WTC11 (cell line): ENCODE results near the gene MSANTD1. TPM values are rescaled to one million over a fixed set of nuclear protein-coding genes. Genes with fewer than 3 reads are reported as not detected.

Experiments
- ATAC-seq: fragments of 200-7000 bp; cut with Tn5 transposase; 2 replicates; pipeline ENCODE4 v1.10.0; 2021; ENCODE audit warnings: mild to moderate bottlenecking, moderate library complexity
- CTCF ChIA-PET: fragments of 300-600 bp; sonication (Branson Sonifier 250); formaldehyde crosslinking; loops from one replicate; lab custom pipeline; 2021; ENCODE audit warnings: antibody characterized with exemption; lab: Charles Lee
- POLR2A ChIA-PET: fragments of 350-600 bp; sonication (Branson Sonifier 250); formaldehyde crosslinking; loops from one replicate; lab custom pipeline; 2021; ENCODE audit warnings: antibody characterized with exemption; lab: Charles Lee
- DNase-seq: peaks from one replicate; pipeline ENCODE4 v3.0.0; 2021; ENCODE audit warnings: low spot score
- H3K27ac Mint-ChIP-seq: 2 replicates; pipeline ENCODE4 v1.8.0; 2021; ENCODE audit warnings: mixed read lengths
- H3K27me3 Mint-ChIP-seq: 2 replicates; pipeline ENCODE4 v1.8.0; 2021; ENCODE audit warnings: low read depth, mild to moderate bottlenecking, moderate library complexity, mixed read lengths
- H3K36me3 Mint-ChIP-seq: 2 replicates; pipeline ENCODE4 v1.8.0; 2021; ENCODE audit warnings: mixed read lengths
- H3K4me1 Mint-ChIP-seq: 2 replicates; pipeline ENCODE4 v1.8.0; 2022; ENCODE audit warnings: mixed read lengths
- H3K4me3 Mint-ChIP-seq: 2 replicates; pipeline ENCODE4 v1.8.0; 2021; ENCODE audit warnings: mild to moderate bottlenecking, moderate library complexity, mixed read lengths
- H3K9me3 Mint-ChIP-seq: 2 replicates; pipeline ENCODE4 v1.8.0; 2021; ENCODE audit warnings: mixed read lengths
- ATF1 ChIP-seq: sonication (generic); formaldehyde crosslinking; IDR thresholded peaks from 2 replicates; pipeline ENCODE4 v1.8.1; 2023; ENCODE audit warnings: mild to moderate bottlenecking, moderate library complexity, missing genetic modification reagents
- EMX1 ChIP-seq: fragments of 250-450 bp; sonication (Bioruptor Pico); IDR thresholded peaks from 2 replicates; pipeline ENCODE4 v1.8.0; 2021; ENCODE audit warnings: mild to moderate bottlenecking
- ESRRA ChIP-seq: sonication (generic); formaldehyde crosslinking; IDR thresholded peaks from 2 replicates; pipeline ENCODE4 v1.8.1; 2022; ENCODE audit warnings: mild to moderate bottlenecking, missing genetic modification reagents, borderline replicate concordance
- FOXP1 ChIP-seq: sonication (generic); formaldehyde crosslinking; IDR thresholded peaks from 2 replicates; pipeline ENCODE4 v1.8.0; 2022; ENCODE audit warnings: missing genetic modification reagents, mild to moderate bottlenecking, moderate library complexity, borderline replicate concordance
- GABPB1 ChIP-seq: sonication (generic); formaldehyde crosslinking; IDR thresholded peaks from 2 replicates; pipeline ENCODE4 v1.8.1; 2023; ENCODE audit warnings: mild to moderate bottlenecking, missing genetic modification reagents
- HMGA2 ChIP-seq: fragments of 250-450 bp; sonication (Bioruptor Pico); IDR thresholded peaks from 2 replicates; pipeline ENCODE4 v1.4.0; 2021; ENCODE audit warnings: mild to moderate bottlenecking, moderate library complexity
- JAZF1 ChIP-seq: fragments of 250-450 bp; sonication (Bioruptor Pico); IDR thresholded peaks from 2 replicates; pipeline ENCODE4 v1.9.0; 2021; ENCODE audit warnings: moderate library complexity, mild to moderate bottlenecking, inconsistent platforms
- JUN ChIP-seq: sonication (generic); formaldehyde crosslinking; IDR thresholded peaks from 2 replicates; pipeline ENCODE4 v1.8.0; 2023; ENCODE audit warnings: mild to moderate bottlenecking, missing genetic modification reagents
- NFE2L1 ChIP-seq: sonication (generic); formaldehyde crosslinking; IDR thresholded peaks from 2 replicates; pipeline ENCODE4 v1.8.1; 2023; ENCODE audit warnings: missing genetic modification reagents
- PRRX2 ChIP-seq: fragments of 250-450 bp; sonication (Bioruptor Pico); IDR thresholded peaks from 2 replicates; pipeline ENCODE4 v1.8.0; 2021; ENCODE audit warnings: mild to moderate bottlenecking
- SP1 ChIP-seq: sonication (generic); formaldehyde crosslinking; conservative IDR thresholded peaks from 2 replicates; pipeline ENCODE4 v1.8.1; 2022; ENCODE audit warnings: missing genetic modification reagents
- ZBTB21 ChIP-seq: sonication (generic); formaldehyde crosslinking; IDR thresholded peaks from 2 replicates; pipeline ENCODE4 v1.8.1; 2023; ENCODE audit warnings: mild to moderate bottlenecking, missing genetic modification reagents, borderline replicate concordance
- ZNF138 ChIP-seq: sonication (generic); formaldehyde crosslinking; conservative IDR thresholded peaks from 2 replicates; pipeline ENCODE4 v1.8.1; 2022; ENCODE audit warnings: mild to moderate bottlenecking, moderate library complexity, missing genetic modification reagents
- ZNF396 ChIP-seq: fragments of 250-450 bp; sonication (Bioruptor Pico); IDR thresholded peaks from 2 replicates; pipeline ENCODE4 v1.8.0; 2021; ENCODE audit warnings: mild to moderate bottlenecking, moderate library complexity, borderline replicate concordance
- total RNA-seq: library from RNA; stranded (reverse); gene quantifications from 3 replicates; pipeline ENCODE4 v1.2.3, GENCODE V29; 2021
- TF ChIP-seq, protein P1 (sequence below): sonication (generic); formaldehyde crosslinking; IDR thresholded peaks from 2 replicates; pipeline ENCODE4 v1.8.1; 2023; ENCODE audit warnings: mild to moderate bottlenecking, missing genetic modification reagents, moderate library complexity
- TF ChIP-seq, protein P2 (sequence below): fragments of 250-450 bp; sonication (Bioruptor Pico); conservative IDR thresholded peaks from 2 replicates; pipeline ENCODE4 v1.9.0; 2021; ENCODE audit warnings: mild to moderate bottlenecking
- TF ChIP-seq, protein P3 (sequence below): fragments of 250-450 bp; sonication (Bioruptor Pico); IDR thresholded peaks from 2 replicates; pipeline ENCODE4 v2.1.2; 2022; ENCODE audit warnings: mild to moderate bottlenecking, moderate library complexity
- TF ChIP-seq, protein P4 (sequence below): sonication (generic); formaldehyde crosslinking; IDR thresholded peaks from 2 replicates; pipeline ENCODE4 v1.8.0; 2022; ENCODE audit warnings: missing genetic modification reagents
- TF ChIP-seq, protein P5 (sequence below): fragments of 250-450 bp; sonication (Bioruptor Pico); IDR thresholded peaks from 2 replicates; pipeline ENCODE4 v1.8.0; 2021; ENCODE audit warnings: mild to moderate bottlenecking

MSANTD1 gene
- total RNA-seq, 1 experiment from 2014 or later: 0.98 TPM

DNA sequence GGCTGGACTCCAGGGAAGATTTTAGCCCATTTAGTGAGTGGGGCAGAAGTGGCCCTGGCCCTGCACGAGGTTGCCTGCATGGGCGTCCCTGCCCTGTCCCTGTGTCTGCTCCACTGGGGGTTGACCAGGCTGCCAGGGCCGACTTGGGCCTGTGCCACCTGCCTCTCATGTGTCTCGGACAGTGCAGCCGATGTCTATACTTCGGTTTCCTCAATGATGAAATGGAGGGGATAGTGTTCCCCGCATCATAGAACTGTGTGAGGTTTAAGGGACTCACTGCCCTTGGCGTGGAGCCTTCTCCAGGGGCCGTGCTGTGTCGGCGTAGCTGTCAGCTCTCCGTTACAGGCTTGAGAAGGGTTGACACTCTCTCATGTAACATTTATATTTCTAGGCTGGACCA, 27.0 kb upstream of the MSANTD1 start:
- ChIA-PET CTCF (interaction anchor here (1.2 kb wide), 1 partner anchor 96 kb away, joined by 5 read pairs; no protein-coding TSS in a partner anchor), POLR2A (no interaction called here)
- TF ChIP-seq ZNF138 (no peak), ZBTB21 (CRISPR knock-in tag) (no peak), EMX1 (CRISPR knock-in tag) (no peak), FOXP1 (CRISPR knock-in tag) (no peak), JUN (CRISPR knock-in tag) (no peak), NFE2L1 (CRISPR knock-in tag) (no peak), ATF1 (CRISPR knock-in tag) (no peak), HMGA2 (CRISPR knock-in tag) (no peak), GABPB1 (CRISPR knock-in tag) (no peak)
- TF ChIP-seq, protein P1, sequence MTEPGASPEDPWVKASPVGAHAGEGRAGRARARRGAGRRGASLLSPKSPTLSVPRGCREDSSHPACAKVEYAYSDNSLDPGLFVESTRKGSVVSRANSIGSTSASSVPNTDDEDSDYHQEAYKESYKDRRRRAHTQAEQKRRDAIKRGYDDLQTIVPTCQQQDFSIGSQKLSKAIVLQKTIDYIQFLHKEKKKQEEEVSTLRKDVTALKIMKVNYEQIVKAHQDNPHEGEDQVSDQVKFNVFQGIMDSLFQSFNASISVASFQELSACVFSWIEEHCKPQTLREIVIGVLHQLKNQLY (CRISPR knock-in tag): no peak
- TF ChIP-seq, protein P2, sequence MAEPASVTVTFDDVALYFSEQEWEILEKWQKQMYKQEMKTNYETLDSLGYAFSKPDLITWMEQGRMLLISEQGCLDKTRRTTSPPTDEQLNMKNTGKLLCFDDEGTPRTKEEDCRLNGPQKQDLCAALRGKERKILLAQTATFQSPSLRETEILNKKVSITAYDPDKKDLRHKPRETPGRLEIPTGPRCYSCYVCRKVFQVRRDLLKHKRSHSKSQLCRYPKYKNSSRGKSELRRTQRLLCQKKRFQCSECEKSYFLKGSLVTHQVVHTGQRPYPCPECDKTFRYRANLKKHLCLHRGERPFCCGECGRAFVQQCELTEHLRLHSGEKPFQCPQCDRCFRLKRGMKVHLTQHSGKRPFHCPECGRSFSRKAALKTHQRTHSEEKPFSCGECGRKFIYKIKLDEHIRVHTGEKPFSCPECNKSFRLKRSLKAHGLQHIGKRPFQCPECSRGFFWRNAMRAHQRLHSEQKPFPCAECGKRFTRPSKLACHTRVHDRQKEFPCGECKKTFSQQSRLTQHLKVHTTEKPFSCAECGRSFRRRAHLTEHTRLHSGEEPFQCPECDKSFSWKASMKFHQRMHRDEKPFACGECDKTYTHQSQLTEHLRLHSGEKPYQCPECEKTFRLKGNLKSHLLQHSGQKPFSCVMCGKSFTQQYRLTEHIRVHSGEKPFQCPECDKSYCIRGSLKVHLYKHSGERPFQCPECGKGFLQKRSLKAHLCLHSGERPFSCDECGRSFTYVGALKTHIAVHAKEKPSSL: no peak
- TF ChIP-seq, protein P3, sequence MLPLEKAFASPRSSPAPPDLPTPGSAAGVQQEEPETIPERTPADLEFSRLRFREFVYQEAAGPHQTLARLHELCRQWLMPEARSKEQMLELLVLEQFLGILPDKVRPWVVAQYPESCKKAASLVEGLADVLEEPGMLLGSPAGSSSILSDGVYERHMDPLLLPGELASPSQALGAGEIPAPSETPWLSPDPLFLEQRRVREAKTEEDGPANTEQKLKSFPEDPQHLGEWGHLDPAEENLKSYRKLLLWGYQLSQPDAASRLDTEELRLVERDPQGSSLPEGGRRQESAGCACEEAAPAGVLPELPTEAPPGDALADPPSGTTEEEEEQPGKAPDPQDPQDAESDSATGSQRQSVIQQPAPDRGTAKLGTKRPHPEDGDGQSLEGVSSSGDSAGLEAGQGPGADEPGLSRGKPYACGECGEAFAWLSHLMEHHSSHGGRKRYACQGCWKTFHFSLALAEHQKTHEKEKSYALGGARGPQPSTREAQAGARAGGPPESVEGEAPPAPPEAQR (CRISPR knock-in tag): no peak
- TF ChIP-seq, protein P4, sequence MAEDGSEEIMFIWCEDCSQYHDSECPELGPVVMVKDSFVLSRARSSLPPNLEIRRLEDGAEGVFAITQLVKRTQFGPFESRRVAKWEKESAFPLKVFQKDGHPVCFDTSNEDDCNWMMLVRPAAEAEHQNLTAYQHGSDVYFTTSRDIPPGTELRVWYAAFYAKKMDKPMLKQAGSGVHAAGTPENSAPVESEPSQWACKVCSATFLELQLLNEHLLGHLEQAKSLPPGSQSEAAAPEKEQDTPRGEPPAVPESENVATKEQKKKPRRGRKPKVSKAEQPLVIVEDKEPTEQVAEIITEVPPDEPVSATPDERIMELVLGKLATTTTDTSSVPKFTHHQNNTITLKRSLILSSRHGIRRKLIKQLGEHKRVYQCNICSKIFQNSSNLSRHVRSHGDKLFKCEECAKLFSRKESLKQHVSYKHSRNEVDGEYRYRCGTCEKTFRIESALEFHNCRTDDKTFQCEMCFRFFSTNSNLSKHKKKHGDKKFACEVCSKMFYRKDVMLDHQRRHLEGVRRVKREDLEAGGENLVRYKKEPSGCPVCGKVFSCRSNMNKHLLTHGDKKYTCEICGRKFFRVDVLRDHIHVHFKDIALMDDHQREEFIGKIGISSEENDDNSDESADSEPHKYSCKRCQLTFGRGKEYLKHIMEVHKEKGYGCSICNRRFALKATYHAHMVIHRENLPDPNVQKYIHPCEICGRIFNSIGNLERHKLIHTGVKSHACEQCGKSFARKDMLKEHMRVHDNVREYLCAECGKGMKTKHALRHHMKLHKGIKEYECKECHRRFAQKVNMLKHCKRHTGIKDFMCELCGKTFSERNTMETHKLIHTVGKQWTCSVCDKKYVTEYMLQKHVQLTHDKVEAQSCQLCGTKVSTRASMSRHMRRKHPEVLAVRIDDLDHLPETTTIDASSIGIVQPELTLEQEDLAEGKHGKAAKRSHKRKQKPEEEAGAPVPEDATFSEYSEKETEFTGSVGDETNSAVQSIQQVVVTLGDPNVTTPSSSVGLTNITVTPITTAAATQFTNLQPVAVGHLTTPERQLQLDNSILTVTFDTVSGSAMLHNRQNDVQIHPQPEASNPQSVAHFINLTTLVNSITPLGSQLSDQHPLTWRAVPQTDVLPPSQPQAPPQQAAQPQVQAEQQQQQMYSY (CRISPR knock-in tag): no peak
- DNase-seq (no peak), ATAC-seq (no peak)
- H3K4me1 Mint-ChIP-seq: no peaks in the 10 kb centered on the region
- H3K27me3 Mint-ChIP-seq: no peaks in the 10 kb centered on the region
- no peak overlapping the region for H3K4me3 Mint-ChIP-seq
- H3K9me3 Mint-ChIP-seq: no peaks in the 10 kb centered on the region
- no peak overlapping the region for H3K27ac Mint-ChIP-seq
- H3K36me3 Mint-ChIP-seq: peaks cover 52% of the 10 kb centered on the region

DNA sequence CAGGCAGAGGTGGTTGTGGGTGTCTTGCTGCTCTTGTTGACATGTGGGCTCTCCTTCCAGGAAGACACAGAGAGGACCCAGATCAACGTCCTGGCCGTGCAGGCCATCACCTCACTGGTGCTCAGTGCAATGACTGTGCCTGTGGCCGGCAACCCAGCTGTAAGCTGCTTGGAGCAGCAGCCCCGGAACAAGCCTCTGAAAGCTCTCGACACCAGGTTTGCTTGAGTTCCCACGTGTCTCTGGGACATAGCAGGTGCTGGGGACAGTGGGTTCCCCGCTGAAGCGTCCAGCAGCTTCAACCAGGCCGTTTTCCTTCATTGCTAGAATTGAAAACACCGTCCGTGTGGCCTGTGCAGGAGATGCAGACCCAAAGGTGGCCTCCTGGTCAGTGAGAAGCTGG, 25.6 kb upstream of the MSANTD1 start:
- CTCF ChIA-PET: interaction anchor here (0.5 to 1.3 kb wide), 2 partner anchors 10 to 1071 kb away, joined by 3 to 4 read pairs; no protein-coding TSS in a partner anchor
- POLR2A ChIA-PET: no interaction called here
- Mint-ChIP-seq H3K36me3 (peaks cover 41% of the 10 kb centered on the region), H3K27me3 (no peaks in the 10 kb centered on the region), H3K4me3 (no peak overlapping the region)
- no peak for DNase-seq
- TF ChIP-seq SP1 (CRISPR knock-in tag): no peak
- TF ChIP-seq GABPB1 (CRISPR knock-in tag): no peak
- no peak for TF ChIP-seq ZNF396 (CRISPR knock-in tag)
- no peak for TF ChIP-seq PRRX2 (CRISPR knock-in tag)
- TF ChIP-seq ESRRA (CRISPR knock-in tag): no peak
- TF ChIP-seq HMGA2 (CRISPR knock-in tag): no peak
- TF ChIP-seq JAZF1 (CRISPR knock-in tag): no peak
- TF ChIP-seq, protein P5, sequence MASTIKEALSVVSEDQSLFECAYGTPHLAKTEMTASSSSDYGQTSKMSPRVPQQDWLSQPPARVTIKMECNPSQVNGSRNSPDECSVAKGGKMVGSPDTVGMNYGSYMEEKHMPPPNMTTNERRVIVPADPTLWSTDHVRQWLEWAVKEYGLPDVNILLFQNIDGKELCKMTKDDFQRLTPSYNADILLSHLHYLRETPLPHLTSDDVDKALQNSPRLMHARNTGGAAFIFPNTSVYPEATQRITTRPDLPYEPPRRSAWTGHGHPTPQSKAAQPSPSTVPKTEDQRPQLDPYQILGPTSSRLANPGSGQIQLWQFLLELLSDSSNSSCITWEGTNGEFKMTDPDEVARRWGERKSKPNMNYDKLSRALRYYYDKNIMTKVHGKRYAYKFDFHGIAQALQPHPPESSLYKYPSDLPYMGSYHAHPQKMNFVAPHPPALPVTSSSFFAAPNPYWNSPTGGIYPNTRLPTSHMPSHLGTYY (CRISPR knock-in tag): no peak
- TF ChIP-seq, all 79 proteins: peak for 0
- Mint-ChIP-seq H3K9me3 (no peaks in the 10 kb centered on the region), H3K4me1 (no peaks in the 10 kb centered on the region), H3K27ac (no peak overlapping the region; the same call in 1 of the 2 replicates)
- no peak for ATAC-seq
